ENCODE measurements around the gene WWC2.

The WWC2 gene

DNA sequence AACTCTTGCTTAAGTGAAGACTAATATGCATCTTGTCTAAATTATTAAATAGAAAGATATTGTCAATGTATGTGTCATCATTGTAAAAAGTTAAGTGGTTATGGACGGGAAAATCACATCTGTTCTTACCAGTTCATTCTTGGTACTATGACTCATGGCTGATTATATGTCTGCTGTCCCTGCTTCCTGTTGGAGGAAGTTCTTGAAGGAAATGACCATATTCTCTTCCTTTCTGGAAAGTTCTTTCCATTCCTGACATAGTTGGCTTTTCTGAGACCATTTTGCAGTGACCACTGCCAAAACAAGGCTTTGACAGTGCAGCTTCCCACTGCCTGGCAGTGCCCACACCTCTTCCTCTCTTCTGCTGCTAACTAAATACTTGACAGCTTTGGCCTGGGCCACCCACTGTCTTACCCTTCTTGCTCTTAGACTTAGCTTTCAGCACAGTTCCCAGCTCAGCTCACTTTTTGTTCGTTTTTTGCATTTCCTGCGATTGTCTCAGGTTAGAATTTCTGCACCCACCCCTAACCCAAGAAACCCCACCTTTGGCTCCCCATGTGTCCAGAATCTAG lies 236.4 kb downstream of the WWC2 start:
- H3K4me1 Mint-ChIP-seq = peaks cover 7% of the 10 kb centered on the region
- DNase-seq (no peak), ATAC-seq (peak; percentile 53)
- peaks cover 18% of the 10 kb centered on the region for H3K27me3 Mint-ChIP-seq
- H3K4me3 Mint-ChIP-seq = no peak overlapping the region
- H3K27ac Mint-ChIP-seq = no peak overlapping the region
- no peaks in the 10 kb centered on the region for H3K9me3 Mint-ChIP-seq

DNA sequence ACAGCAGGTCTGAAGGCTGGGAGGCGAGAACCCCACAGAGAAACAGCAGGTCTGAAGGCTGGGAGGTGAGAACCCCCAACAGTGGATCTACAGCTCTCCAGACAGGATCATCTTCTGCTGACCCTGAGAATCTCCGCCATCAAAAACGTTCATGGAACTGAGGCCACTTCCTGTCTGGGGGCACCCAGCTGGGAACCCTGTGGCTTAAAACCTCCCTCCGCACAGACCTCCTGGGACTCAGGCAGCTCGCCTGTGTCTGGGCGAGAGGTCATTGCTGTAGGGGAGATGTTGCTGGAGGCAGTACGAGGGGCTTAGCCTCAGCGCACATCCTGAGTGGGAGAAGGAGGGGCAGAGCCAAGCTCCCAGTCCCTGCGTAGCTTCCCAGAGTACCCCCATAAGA lies 238.3 kb downstream of the WWC2 start:
- ATAC-seq = no peak
- H3K9me3 Mint-ChIP-seq = no peaks in the 10 kb centered on the region
- H3K4me3 Mint-ChIP-seq = no peak overlapping the region
- H3K27me3 Mint-ChIP-seq = peaks cover 28% of the 10 kb centered on the region
- DNase-seq = no peak
- no peak overlapping the region for H3K27ac Mint-ChIP-seq
- H3K4me1 Mint-ChIP-seq = peaks cover 7% of the 10 kb centered on the region

DNA sequence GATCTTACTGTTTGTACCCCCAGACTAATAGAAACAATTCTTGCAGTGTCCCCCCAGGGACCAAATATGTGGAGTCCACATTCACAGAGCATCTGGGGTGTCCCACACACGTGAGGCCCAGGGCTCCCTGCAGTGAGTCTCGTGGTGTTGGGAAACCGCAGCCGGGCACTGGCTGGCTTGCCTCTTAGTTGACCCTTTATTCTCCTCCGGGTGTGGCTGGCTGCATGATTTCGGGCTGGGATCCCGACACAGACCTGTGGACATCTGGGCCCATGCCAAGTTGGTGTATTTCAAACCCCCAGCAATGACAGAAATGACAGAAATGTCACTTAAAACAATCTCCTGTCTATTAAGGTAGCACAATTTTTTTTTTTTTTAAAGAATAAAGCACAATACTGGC lies 238.8 kb downstream of the WWC2 start:
- no peak for ATAC-seq
- Mint-ChIP-seq H3K9me3 (no peaks in the 10 kb centered on the region), H3K4me1 (peaks cover 8% of the 10 kb centered on the region)

DNA sequence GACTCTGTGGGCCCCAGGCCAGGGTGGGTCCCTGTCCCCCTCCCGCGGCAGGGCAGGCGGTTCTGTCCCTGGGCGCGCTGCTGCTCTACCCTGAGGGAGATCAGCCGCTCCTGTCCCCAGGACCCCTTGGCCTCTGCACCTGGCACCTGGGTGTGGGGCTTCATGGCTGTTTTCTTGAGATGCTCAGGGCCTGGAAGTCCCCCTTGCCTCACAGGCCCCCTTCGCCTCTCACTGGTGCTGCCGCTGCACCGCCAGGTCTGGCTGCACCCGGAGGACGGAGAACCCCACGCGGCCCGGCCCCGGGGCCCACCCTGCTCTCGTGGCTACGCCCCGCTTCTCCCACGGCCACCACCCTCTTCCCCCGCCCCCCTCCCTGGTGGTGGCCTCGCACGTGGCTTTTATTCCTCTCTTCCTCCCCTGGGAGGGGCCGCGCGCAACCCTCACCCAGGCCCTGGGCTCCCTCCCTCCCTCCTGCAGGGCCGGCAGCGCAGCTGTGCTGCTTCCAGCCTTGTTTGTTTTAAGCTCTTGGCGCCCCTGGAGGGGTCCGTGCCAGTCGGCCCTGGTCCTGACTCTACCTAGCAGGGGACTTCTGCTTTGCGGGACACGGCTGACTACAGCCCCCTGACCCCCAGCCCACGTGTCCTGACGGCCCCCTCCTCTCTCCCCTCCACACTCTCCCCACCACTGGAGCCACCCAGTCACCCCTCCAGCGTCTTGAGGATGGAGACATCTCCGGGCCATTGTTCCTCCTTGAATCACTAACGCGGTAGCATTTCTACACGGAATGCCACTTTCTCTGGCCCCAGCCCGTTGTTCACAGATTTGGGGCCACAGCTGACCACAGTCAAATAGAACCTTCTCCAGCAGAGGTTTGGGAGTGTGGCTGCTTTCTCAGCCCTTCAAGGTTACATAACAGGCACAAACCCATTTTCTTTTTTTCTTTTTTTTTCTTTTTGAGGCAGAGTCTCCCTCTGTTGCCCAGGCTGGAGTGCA lies 243.8 kb downstream of the WWC2 start:
- peak overlapping the region; percentile 35 to 40 for H3K4me3 Mint-ChIP-seq
- peak overlapping the region in 1 of 2 donors; percentile 12 for H3K27ac Mint-ChIP-seq
- H3K4me1 Mint-ChIP-seq = peaks cover 7% of the 10 kb centered on the region
- peak; percentile 65 for ATAC-seq
- peaks cover 53% of the 10 kb centered on the region for H3K27me3 Mint-ChIP-seq
- DNase-seq = no peak
- no peaks in the 10 kb centered on the region for H3K9me3 Mint-ChIP-seq

More for the DNA sequence above, 238.8 kb downstream of the WWC2 start:
- no peak for DNase-seq
- peaks cover 26% of the 10 kb centered on the region for H3K27me3 Mint-ChIP-seq
- no peak overlapping the region for H3K4me3 Mint-ChIP-seq
- no peak overlapping the region for H3K27ac Mint-ChIP-seq

DNA sequence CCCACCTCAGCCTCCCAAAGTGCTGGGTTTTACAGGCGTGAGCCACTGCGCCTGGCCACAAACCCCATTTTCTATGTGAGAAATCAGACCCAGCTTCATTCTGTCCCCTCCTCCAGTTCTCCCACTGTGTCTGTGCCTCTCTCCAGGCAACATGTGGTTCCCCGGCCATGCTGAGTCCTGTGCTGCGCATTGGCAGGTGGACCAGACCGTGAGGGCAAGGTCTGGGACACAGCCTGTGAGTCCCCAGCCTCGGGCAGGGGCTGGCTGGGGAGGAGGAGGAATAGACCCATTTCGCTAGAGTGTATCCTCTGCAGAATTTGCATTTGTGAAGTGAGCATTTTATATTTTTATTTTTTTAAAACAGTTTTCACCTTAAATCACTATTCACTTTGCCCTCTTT lies 244.7 kb downstream of the WWC2 start:
- ATAC-seq (no peak), DNase-seq (no peak)
- Mint-ChIP-seq H3K4me3 (no peak overlapping the region), H3K4me1 (peaks cover 11% of the 10 kb centered on the region), H3K9me3 (no peaks in the 10 kb centered on the region), H3K27me3 (peaks cover 59% of the 10 kb centered on the region), H3K27ac (no peak overlapping the region)

DNA sequence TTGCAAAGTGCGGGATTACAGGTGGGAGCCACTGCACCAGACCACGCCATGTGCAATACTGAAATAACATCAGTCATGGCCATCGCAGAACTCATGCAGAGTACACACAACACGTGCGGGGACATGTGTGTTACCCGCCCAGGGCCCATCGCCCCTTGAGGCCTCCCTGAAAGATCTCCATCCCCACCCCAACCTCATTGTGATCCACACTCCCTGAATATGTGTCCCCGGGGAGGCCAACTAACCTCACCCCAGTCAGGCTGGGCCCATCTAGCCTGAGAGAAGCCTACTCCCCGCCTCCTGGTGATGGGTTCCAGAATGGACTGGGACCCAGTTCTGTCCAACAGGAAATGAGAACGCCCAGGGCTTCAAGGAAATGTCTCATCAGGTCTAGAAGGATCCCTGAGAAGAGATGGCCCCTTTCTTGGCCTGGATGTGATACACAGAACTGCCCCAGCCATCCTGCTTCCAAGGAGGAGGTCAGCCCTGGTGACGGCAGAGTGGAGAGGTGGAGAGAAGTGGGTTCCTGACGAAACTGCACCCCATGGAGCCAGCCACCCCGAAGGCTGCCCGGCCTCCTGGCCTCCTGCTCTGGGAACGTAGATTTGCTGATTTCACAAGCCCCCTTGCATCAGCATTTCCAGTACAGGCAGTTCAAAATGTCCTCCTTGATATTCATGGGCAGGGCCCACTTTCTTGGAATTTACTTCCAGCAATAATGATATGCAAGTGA lies 245.6 kb downstream of the WWC2 start:
- H3K27ac Mint-ChIP-seq = no peak overlapping the region
- no peak overlapping the region for H3K4me3 Mint-ChIP-seq
- DNase-seq (no peak), ATAC-seq (no peak)
- no peaks in the 10 kb centered on the region for H3K9me3 Mint-ChIP-seq
- peaks cover 60% of the 10 kb centered on the region for H3K27me3 Mint-ChIP-seq
- peaks cover 20% of the 10 kb centered on the region for H3K4me1 Mint-ChIP-seq

DNA sequence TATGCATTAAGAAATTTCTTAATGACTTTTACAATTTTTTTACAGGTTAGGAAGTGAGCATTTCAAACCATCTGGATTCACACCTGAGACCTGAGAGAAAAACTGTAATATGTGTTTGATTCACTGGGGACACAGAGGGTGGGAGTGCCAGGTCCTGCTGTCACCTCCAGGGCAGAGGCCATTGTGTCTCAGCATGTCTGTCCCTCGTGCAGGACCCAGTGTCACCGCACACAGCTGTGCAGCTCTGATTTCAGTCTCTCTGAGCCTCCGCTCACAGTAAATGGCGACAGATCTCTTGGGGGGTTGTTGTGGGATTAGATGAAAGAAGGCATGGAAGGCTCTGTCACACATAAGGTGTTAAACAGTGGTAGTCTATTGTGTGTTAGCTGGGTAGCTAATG lies 246.2 kb downstream of the WWC2 start:
- ATAC-seq = no peak
- peaks cover 63% of the 10 kb centered on the region for H3K27me3 Mint-ChIP-seq
- H3K27ac Mint-ChIP-seq = no peak overlapping the region
- no peak overlapping the region for H3K4me3 Mint-ChIP-seq
- H3K4me1 Mint-ChIP-seq = peaks cover 23% of the 10 kb centered on the region
- H3K9me3 Mint-ChIP-seq = no peaks in the 10 kb centered on the region
- DNase-seq = no peak

DNA sequence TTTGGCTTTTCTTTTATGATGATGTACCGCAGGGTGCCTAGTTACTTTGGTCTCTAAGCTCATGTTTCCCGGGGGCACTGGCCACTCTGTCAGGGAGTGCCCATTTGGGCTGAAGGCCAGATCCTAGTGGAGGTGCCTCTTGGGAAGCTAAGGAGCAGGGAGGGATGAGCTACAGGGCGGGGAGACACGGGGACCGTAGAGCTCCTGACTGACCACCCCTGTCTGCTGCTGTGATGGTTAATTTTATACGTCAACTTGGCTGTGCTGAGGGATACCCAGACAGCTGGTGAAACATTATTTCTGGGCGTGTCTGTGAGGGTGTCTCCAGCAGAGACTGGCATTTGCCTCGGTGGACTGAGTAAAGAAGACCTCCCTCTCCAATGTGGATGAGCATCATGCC lies 248.1 kb downstream of the WWC2 start:
- ATAC-seq (no peak), DNase-seq (no peak)
- no peak overlapping the region for H3K27ac Mint-ChIP-seq
- H3K27me3 Mint-ChIP-seq = peaks cover 74% of the 10 kb centered on the region
- H3K4me1 Mint-ChIP-seq = peaks cover 28% of the 10 kb centered on the region
- H3K9me3 Mint-ChIP-seq = no peaks in the 10 kb centered on the region
- no peak overlapping the region for H3K4me3 Mint-ChIP-seq

DNA sequence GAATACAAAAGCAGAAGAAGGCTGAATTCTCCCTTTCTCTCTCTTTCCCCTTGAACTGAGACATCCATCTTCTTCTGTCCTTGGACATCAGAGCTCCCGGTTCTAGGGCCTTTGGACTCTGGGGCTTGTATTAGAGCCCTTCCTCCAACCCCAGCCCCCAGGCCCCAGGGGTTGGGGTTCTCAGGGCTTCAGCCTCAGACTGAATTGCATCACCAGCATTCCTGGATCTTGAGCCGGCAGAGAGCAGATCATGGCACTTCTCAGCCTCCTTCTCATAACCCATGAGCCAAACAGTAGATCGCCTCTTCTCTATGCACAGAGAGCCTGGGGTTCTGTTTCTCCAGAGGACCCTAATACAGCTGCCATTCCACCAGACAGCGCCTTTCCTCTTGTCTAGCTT lies 248.5 kb downstream of the WWC2 start:
- H3K4me3 Mint-ChIP-seq = no peak overlapping the region
- no peaks in the 10 kb centered on the region for H3K9me3 Mint-ChIP-seq
- peaks cover 75% of the 10 kb centered on the region for H3K27me3 Mint-ChIP-seq
- ATAC-seq = no peak
- H3K27ac Mint-ChIP-seq = peak overlapping the region in 1 of 2 donors; percentile 37
- DNase-seq = no peak
- H3K4me1 Mint-ChIP-seq = peaks cover 28% of the 10 kb centered on the region

DNA sequence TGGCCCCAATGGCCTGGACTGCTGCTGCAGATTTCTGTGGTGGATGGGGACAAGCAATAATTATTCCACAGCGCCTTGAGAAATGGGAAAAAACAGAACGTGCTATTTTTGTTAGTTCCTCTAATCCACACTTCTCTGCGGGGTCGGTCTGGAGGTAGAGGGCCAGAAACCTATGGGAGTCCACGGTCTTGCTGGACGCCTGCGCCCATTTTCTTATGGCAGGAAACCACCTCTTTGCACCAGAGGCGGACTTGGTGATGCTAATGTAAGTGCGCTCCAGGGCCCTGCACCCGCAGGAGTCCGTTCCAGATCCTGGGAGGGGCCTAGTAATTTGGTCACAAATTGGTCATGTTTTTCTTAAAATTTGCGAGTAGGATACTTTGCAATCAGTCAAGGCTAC lies 249.1 kb downstream of the WWC2 start:
- H3K27me3 Mint-ChIP-seq = peaks cover 71% of the 10 kb centered on the region
- DNase-seq (no peak), ATAC-seq (no peak)
- H3K4me3 Mint-ChIP-seq = no peak overlapping the region
- H3K4me1 Mint-ChIP-seq = peaks cover 24% of the 10 kb centered on the region
- no peaks in the 10 kb centered on the region for H3K9me3 Mint-ChIP-seq
- no peak overlapping the region for H3K27ac Mint-ChIP-seq

DNA sequence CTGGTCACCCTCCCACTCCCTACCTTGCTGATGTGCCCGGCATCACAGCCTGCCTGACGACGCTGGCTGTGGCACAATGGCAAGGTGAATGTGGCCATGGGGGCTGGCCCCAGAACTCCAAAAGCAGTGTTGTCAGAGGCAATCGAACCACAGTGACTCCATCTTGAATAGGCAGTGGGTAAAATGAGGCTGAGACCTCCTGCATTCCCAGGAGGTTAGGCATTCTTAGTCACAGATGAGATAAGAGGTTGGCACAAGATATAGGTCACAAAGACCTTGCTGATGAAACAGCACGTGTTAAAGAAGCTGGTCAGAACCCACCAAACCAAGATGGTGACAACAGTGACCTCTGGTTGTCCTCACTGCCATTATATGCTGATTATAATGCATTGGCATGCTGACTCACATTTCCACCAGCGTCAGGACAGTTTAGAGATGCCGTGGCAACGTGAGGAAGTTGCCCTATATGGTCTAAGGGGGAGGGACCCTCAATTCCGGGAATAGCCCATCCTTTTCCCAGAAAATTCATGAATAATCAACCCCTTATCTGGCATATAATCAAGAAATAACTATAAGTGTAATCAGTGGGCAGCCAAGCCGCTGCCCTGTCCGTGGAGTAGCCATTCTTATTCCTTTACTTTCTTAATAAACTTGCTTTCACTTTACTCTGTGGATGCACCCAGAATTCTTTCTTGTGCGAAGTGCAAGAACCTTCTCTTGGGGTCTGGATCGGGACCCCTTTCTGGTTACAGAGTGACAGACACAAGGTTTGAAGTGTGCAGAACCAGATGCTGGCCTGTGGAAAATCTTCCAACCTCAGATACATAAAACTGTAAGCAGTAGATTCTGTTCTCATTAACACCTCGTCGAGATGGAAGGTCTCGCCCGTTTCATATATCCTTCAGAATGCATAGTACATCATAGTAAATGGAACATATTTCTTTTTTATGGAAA lies 249.9 kb downstream of the WWC2 start:
- H3K4me1 Mint-ChIP-seq = peaks cover 21% of the 10 kb centered on the region
- no peaks in the 10 kb centered on the region for H3K9me3 Mint-ChIP-seq
- no peak overlapping the region for H3K4me3 Mint-ChIP-seq
- ATAC-seq = peak; percentile 93
- peaks cover 62% of the 10 kb centered on the region for H3K27me3 Mint-ChIP-seq
- H3K27ac Mint-ChIP-seq = peak overlapping the region in 1 of 2 donors; percentile 37
- DNase-seq = peak; percentile 42 to 71

DNA sequence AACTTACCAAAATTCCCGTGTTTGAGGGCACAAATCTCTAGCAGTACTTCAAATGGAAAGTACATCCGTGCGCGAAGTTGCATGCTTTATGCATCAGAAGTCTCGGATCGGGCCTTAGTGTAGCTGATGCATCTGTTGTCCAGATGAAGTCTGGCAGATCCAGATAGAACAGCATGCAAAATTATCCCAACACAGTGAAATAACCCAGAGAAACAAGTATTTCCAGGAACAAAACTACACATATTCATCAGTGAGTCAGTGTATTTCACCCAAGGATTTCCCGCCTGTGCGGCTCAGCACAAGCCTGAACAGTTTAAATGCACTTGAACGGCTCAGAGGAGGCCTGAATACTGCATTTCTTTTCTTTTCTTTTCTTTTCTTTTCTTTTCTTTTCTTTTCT lies 250.6 kb downstream of the WWC2 start:
- ATAC-seq = no peak
- Mint-ChIP-seq H3K27me3 (peaks cover 55% of the 10 kb centered on the region), H3K4me3 (no peak overlapping the region), H3K9me3 (no peaks in the 10 kb centered on the region), H3K4me1 (peaks cover 21% of the 10 kb centered on the region), H3K27ac (peak overlapping the region in 1 of 2 donors; percentile 37)
- no peak for DNase-seq

DNA sequence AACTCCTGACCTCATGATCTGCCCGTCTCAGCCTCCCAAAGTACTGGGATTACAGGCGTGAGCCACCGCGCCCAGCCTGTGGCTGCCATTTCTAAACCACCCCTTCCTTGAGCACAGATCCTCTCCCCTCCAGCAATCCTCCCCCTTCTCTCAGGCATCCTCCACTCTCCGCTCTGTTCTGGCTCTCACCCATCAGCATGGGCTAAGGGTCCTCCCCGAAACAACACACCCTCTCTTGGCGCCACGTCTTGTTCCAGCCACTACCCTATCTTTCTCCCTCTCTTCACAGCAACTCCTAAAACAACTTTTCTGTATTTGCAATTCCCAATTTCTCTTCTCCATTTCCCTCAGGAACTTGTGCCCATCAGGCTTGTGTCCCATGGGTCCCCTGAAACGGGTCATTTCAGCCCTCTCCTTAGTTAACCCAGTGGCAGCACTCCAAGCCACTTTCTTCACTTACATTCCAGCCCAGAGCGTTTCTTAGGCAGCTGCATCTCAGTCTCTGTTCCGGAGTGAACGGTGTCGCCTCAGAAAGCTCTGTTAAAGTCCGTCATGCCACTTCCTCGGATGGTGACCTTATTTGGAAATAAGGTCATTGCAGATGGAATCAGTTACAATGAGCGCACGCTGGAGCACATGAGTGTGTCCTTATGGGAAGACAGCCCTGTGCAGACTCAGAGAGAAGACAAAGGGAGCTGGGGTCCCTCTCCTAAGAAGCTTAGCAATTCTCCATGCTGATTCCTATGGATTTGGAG lies 251.4 kb downstream of the WWC2 start:
- Mint-ChIP-seq H3K27ac (peak overlapping the region in 1 of 2 donors; percentile 46), H3K27me3 (peaks cover 47% of the 10 kb centered on the region), H3K4me3 (no peak overlapping the region), H3K9me3 (no peaks in the 10 kb centered on the region), H3K4me1 (peaks cover 21% of the 10 kb centered on the region)
- DNase-seq (no peak), ATAC-seq (no peak)

DNA sequence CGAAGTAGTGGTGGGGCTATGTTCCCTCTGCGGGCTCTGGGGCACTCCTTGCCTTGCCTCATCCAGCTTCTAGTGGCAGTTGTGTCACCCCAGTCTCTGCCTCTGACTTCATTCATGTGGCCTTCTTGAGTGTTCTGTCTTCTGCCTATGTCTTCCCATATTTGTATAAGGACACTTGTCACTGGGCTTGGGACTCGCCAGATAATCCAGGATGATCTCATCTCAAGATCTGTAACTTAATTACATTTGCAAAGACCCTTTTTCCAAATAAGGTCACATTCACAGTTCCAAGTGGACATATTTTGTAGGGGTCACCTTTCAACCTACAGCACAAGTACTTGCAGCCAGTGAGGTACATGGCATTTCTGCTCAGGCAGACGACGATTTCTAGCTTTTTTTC lies 253.5 kb downstream of the WWC2 start:
- Mint-ChIP-seq H3K27me3 (peaks cover 35% of the 10 kb centered on the region), H3K27ac (no peak overlapping the region), H3K4me3 (no peak overlapping the region), H3K9me3 (no peaks in the 10 kb centered on the region), H3K4me1 (peaks cover 21% of the 10 kb centered on the region)
- DNase-seq (no peak), ATAC-seq (no peak)
